IPS DF 4.7 (cell line): ENCODE data around the gene GRIA4.
"Not testable (repeated sequence)": the region's sequence is repeated elsewhere in the genome, so short reads cannot be mapped to it uniquely, and the experiment has no call there.

ENCODE experiments used
- DNase-seq: peaks from one replicate; pipeline ENCODE4 v3.0.0-alpha.2; 2013; ENCODE audit warnings: low spot score; ENCODE audit errors: extremely low read depth

The GRIA4 gene

GRCh38 chr11:105989124-105989523 lies 379.3 kb downstream of the GRIA4 start:
- no peak for DNase-seq

GRCh38 chr11:105991888-105992287 lies 382.0 kb downstream of the GRIA4 start:
- no peak for DNase-seq

GRCh38 chr11:106001304-106002012 lies 391.6 kb downstream of the GRIA4 start:
- no peak for DNase-seq

- not testable (repeated sequence) for DNase-seq
Observed at GRCh38 chr11:106003094-106003493, 393.2 kb downstream of the GRIA4 start.

- no peak for DNase-seq
Observed at GRCh38 chr11:106011481-106011880, 401.6 kb downstream of the GRIA4 start.

GRCh38 chr11:106012744-106013143 lies 402.9 kb downstream of the GRIA4 start:
- no peak for DNase-seq

GRCh38 chr11:106014035-106014434 lies 404.2 kb downstream of the GRIA4 start:
- DNase-seq = no peak

- DNase-seq = no peak
Observed at GRCh38 chr11:106014620-106015019, 404.7 kb downstream of the GRIA4 start.

- no peak for DNase-seq
Observed at GRCh38 chr11:106015066-106015465, 405.2 kb downstream of the GRIA4 start.

GRCh38 chr11:106017093-106017492 lies 407.2 kb downstream of the GRIA4 start:
- DNase-seq = no peak

- DNase-seq = no peak
Observed at GRCh38 chr11:106021181-106021966, 411.5 kb downstream of the GRIA4 start.

GRCh38 chr11:106021967-106022794 lies 412.3 kb downstream of the GRIA4 start, which contains the start of gene MSANTD4:
MSANTD4 (minus strand) TSS chr11:106022240; CDS start chr11:106010917, 11,323 bp downstream.
- peak; percentile 94 for DNase-seq

- DNase-seq = no peak
Observed at GRCh38 chr11:106022795-106023275, 413.0 kb downstream of the GRIA4 start.

- no peak for DNase-seq
Observed at GRCh38 chr11:106030609-106031008, 420.7 kb downstream of the GRIA4 start.

GRCh38 chr11:106031202-106031810 lies 421.4 kb downstream of the GRIA4 start:
- no peak for DNase-seq
